Ishikawa (cell line): Measurements from ENCODE around the gene SYCE1L.
A peak's percentile ranks its signal among the peaks of the same experiment; 100 is the strongest.

Experiments used
- CEBPB ChIP-seq: IDR thresholded peaks from 2 replicates; pipeline ENCODE4 v1.6.1; 2012
- CREB1 ChIP-seq: IDR thresholded peaks from 2 replicates; pipeline ENCODE4 v1.6.1; 2012; ENCODE audit warnings: low read depth
- EGR1 ChIP-seq: IDR thresholded peaks from 2 replicates; pipeline ENCODE4 v1.6.1; 2012
- EP300 ChIP-seq: IDR thresholded peaks from 2 replicates; pipeline ENCODE4 v1.6.1; 2012; ENCODE audit warnings: borderline replicate concordance
- FOXM1 ChIP-seq: IDR thresholded peaks from 2 replicates; pipeline ENCODE4 v1.6.1; 2012; ENCODE audit warnings: low read depth, borderline replicate concordance
- MAX ChIP-seq: IDR thresholded peaks from 2 replicates; pipeline ENCODE4 v1.6.1; 2012
- NFIC ChIP-seq: IDR thresholded peaks from 2 replicates; pipeline ENCODE4 v1.6.1; 2012
- RAD21 ChIP-seq: IDR thresholded peaks from 2 replicates; pipeline ENCODE4 v1.6.1; 2012; ENCODE audit warnings: low read depth
- REST ChIP-seq: IDR thresholded peaks from 2 replicates; pipeline ENCODE4 v1.6.1; 2012; ENCODE audit warnings: low read depth, mild to moderate bottlenecking
- TAF1 ChIP-seq: IDR thresholded peaks from 2 replicates; pipeline ENCODE4 v1.6.1; 2012; ENCODE audit warnings: low read depth, mild to moderate bottlenecking
- TCF12 ChIP-seq: IDR thresholded peaks from 2 replicates; pipeline ENCODE4 v1.6.1; 2012; ENCODE audit warnings: low read depth
- TEAD4 ChIP-seq: IDR thresholded peaks from 2 replicates; pipeline ENCODE4 v1.6.1; 2012
- USF1 ChIP-seq: IDR thresholded peaks from 2 replicates; pipeline ENCODE4 v1.6.1; 2012
- YY1 ChIP-seq: IDR thresholded peaks from 2 replicates; pipeline ENCODE4 v1.6.1; 2012; ENCODE audit warnings: low read depth
- ZBTB7A ChIP-seq: IDR thresholded peaks from 2 replicates; pipeline ENCODE4 v1.6.1; 2012; ENCODE audit warnings: low read depth

The SYCE1L gene

GRCh38 chr16:77195411-77195810 lies 3.8 kb upstream of the SYCE1L start:
- TF ChIP-seq CEBPB (no peak), RAD21 (no peak), EGR1 (no peak), TAF1 (no peak), TEAD4 (no peak), REST (no peak), NFIC (no peak), ZBTB7A (no peak), TCF12 (no peak), YY1 (no peak), EP300 (no peak), MAX (no peak), FOXM1 (no peak), USF1 (no peak), CREB1 (no peak)

- TF ChIP-seq TEAD4 = no peak
- no peak for TF ChIP-seq NFIC
- TF ChIP-seq REST = no peak
- no peak for TF ChIP-seq RAD21
- TF ChIP-seq ZBTB7A = no peak
- no peak for TF ChIP-seq CREB1
- TF ChIP-seq EP300 = no peak
- TF ChIP-seq EGR1 = no peak
- TF ChIP-seq USF1 = no peak
- no peak for TF ChIP-seq TCF12
- TF ChIP-seq TAF1 = no peak
- no peak for TF ChIP-seq CEBPB
- no peak for TF ChIP-seq MAX
- TF ChIP-seq YY1 = no peak
- TF ChIP-seq FOXM1 = no peak
Observed at GRCh38 chr16:77197747-77198146, 1.5 kb upstream of the SYCE1L start.

GRCh38 chr16:77206533-77206932 lies 7.3 kb downstream of the SYCE1L start:
- no peak for TF ChIP-seq EP300
- no peak for TF ChIP-seq MAX
- no peak for TF ChIP-seq ZBTB7A
- no peak for TF ChIP-seq TEAD4
- TF ChIP-seq YY1 = no peak
- TF ChIP-seq TCF12 = no peak
- no peak for TF ChIP-seq CEBPB
- no peak for TF ChIP-seq REST
- TF ChIP-seq CREB1 = no peak
- TF ChIP-seq USF1 = no peak
- TF ChIP-seq EGR1 = no peak
- TF ChIP-seq FOXM1 = no peak
- no peak for TF ChIP-seq RAD21
- TF ChIP-seq NFIC = no peak
- no peak for TF ChIP-seq TAF1

- no peak for TF ChIP-seq TEAD4
- no peak for TF ChIP-seq TCF12
- no peak for TF ChIP-seq CEBPB
- TF ChIP-seq REST = peak; percentile 78
- no peak for TF ChIP-seq NFIC
Observed at GRCh38 chr16:77207030-77207429, 7.8 kb downstream of the SYCE1L start.
